T-helper 9 cell (primary cell): ENCODE measurements around the gene VWA8.
"Not testable (repeated sequence)": the region's sequence is repeated elsewhere in the genome, so short reads cannot be mapped to it uniquely, and the experiment has no call there.

ENCODE experiments used
- DNase-seq: peaks from one replicate; pipeline ENCODE4 v3.0.0-alpha.2; 2020

VWA8 gene

GRCh38 chr13:41678848-41679247 lies 282.1 kb downstream of the VWA8 start:
- DNase-seq = no peak

DNA sequence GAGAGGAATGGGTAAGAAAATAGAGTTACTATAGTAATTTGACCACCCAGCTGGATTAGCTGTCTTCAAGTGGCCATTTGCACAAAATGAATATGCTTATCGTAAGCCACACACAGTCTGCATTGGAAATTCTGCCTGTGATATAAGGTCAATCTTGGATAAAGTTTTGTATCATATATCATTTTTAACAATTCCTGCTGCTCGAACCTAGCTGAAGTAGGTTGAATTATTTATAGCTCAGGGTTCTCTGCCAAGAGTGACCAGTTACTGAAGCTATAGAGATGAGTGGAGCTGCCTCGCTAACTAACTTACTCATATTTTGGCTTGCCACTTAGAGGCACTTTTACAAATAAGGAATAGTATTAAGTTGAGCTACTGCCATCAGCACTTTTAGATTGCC lies 282.7 kb downstream of the VWA8 start:
- DNase-seq = no peak

GRCh38 chr13:41675306-41675705 lies 285.6 kb downstream of the VWA8 start:
- DNase-seq = no peak

GRCh38 chr13:41674246-41674645 lies 286.7 kb downstream of the VWA8 start:
- DNase-seq = no peak

DNA sequence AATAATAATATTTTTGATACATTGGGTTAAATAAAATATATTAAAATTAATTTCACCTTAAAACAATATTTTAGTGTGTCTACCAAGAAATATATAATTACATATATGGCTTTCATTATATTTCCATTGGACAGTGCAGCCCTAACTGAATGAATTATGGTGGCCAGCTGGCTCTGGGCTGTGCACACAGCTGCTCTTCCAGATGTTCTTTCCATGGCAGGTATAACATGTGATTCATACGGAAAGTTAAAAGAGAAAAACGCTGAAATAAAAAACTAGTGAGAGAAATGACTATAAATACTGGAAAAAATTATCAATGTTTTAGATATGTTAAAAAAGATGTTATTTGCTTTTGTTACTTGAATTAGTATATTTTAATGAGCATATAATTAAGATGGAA lies 287.3 kb downstream of the VWA8 start:
- no peak for DNase-seq

- DNase-seq = no peak
Observed at GRCh38 chr13:41670873-41671443, 290.0 kb downstream of the VWA8 start.

DNA sequence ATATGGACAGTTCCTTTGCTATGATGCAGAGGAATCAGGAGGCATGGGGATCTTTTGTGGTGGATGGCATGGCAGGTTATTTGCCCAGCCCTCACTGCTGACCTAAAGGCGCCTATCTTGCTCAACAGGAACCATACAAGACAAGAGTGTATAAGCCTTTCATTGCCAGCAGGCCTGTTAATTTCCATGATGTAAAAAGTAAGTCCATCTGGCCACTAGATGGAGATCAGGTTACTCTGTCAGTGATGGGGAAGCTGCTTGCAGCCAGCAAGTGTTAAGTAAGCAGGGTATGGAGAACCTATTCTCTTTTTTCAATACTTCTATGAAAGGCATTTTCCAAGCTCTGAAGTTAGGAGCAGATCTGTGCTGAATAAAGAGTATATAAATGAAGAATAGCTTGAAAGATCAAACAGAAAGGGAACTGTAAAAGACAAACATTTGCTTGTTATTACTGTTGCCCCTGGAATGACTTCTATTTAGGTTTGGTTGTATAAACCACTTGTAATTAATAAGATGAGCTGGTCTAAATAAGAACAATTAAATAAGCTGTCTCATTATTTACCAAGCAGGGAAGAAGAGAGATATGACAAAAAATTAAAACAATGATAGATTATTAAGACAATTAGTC lies 292.7 kb downstream of the VWA8 start:
- no peak for DNase-seq

DNA sequence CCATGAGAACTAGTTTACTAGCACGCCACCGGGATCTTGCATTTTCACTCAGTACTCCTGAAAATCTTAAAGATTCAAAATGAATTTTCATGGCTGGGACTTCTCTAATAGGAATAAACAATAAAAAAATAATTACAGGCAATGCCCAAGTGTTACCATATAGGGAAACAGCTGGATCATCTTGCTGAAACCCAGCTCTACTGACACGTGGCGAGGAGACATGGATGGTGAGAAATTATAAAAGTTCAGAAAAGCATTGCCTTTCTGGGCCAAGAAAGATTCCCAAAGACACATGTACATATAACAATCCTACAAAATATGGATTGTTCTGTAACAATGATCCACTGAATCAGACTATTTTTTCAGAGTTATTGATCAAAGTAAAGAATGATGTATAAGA lies 294.3 kb downstream of the VWA8 start:
- DNase-seq = no peak

GRCh38 chr13:41660411-41660810 lies 300.5 kb downstream of the VWA8 start:
- DNase-seq = no peak

DNA sequence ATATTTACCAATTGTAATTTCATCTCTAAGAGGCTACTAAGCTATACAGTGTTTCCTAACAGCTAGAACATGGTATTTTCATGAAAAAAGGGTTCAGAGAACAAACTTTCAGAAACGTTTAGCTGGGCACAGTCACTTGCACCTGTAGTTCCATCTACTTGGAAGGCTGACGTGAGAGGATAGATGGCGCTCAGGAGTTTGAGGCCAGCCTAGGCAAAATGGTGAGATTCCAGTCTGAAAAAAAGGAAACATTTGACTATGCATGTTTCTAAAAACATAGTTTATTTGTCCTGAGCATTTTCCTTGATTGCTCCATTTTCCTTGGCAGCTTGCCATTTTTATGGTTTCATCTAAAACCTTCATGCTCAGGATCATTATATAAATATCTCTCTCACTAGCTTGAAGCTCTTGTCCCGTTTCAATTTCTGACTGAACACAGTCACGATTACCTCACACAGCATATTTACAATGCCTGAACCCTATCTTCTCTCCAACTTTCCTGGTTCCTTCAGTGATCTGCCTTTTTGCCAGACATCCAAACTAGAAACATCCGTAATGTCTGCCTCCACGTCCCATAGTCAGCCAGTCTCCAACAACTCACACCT lies 302.8 kb downstream of the VWA8 start:
- DNase-seq = no peak

DNA sequence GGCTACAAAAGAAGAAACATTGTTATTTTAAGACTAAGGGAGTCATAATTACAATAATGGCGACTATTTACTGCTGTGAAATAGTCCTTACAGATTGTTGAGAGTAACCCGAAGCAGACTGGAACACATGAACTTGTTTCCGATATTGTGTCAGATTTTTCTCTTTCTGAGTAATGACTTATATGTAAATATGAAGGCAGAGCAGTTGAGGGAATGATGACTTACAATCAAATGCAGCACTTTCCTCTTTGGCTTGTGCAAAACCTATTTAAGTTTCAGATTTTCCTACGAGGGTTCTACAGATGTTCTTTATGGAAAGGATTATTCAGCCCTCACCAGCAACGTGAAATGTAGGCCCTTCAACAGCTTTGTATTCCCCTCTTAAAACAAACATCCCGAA lies 304.9 kb downstream of the VWA8 start:
- DNase-seq = no peak

- DNase-seq = no peak
Observed at GRCh38 chr13:41654796-41655195, 306.1 kb downstream of the VWA8 start.

- DNase-seq = peak; percentile 28
Observed at GRCh38 chr13:41652735-41653361, 308.1 kb downstream of the VWA8 start.

- no peak for DNase-seq
Observed at GRCh38 chr13:41651413-41652058, 309.4 kb downstream of the VWA8 start.

DNA sequence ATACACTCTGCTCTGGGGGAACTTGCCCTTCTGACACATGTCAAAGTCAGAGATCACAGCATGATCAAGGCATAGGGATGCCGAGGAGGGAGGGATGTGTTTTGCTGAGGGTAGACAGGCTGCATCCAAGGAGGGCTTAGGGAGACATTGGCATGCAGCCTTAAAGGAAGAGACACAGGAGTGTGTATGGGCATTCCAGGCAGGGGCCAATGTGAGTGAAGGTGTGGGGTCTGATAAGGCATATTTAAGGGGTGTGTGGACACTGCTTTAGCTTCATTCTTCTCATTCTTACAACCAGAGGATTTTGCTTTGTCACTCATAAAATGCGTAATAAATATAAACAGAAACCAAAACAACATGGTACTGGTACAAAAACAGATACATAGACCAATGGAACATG lies 310.2 kb downstream of the VWA8 start:
- DNase-seq = no peak

DNA sequence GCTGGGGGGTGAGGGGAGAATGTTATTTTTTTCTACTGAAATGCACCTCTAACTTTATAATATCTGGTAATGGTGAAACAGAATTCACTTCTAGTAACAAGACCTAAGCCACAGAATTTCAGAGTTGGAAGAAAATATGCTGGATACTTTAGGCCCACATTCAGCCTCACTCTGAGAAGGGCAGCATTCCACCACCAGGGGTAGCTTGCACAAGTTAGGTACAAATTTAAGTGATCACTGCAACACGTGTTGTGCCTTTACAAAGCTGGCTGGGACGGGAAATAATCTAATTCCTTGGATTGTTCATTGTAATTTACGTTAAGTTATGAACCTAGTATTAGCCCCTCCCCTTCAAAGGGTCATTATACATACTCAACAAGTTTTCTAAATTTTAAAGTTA lies 311.2 kb downstream of the VWA8 start:
- DNase-seq = no peak

GRCh38 chr13:41648314-41648935 lies 312.5 kb downstream of the VWA8 start:
- DNase-seq = no peak

DNA sequence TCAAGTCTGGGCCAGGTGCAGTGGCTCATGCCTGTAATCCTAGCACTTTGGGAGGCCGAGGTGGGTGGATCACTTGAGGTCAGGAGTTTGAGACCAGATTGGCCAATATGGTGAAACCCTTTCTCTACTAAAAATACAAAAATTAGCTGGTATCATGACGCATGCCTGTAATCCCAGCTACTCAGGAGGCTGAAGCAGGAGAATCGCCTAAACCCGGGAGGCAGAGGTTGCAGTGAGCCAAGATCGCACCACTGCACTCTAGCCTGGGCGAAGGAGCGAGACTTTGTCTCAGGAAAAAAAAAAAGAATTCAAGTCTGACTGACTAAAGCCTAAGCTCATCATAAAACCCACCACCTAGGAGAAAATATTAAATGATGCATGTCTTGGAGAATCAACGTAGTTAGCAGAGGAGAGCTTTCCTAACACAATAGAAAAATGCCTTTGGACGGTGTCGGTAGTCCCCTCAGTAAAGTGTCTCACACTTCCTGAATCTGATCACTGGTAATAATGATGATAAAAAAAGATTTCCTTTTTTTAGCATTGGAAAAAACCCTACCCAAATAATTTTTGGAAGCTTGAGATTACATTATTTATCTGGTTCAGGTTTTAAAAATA lies 313.1 kb downstream of the VWA8 start:
- not testable (repeated sequence) for DNase-seq

- no peak for DNase-seq
Observed at GRCh38 chr13:41645331-41645730, 315.6 kb downstream of the VWA8 start.

DNA sequence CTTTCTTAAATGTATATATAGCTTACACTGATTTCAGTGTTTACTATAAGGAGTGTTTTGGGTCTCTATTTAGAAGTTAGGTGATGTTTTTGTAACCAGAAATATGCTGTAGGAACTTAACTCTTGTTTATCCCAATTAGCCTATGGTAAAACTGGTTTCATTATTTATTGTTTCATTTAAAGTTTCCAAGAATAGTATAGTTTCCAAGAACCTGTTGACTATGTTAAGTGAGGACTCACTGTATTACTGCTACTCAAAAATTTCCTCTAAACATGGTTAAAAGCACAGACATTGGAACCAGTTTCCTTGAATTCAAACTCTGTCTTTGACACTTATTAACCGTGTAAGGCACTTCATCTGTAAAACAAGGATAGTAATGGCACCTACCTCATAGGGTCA lies 316.2 kb downstream of the VWA8 start:
- no peak for DNase-seq

- DNase-seq = no peak
Observed at GRCh38 chr13:41643507-41643906, 317.4 kb downstream of the VWA8 start.

DNA sequence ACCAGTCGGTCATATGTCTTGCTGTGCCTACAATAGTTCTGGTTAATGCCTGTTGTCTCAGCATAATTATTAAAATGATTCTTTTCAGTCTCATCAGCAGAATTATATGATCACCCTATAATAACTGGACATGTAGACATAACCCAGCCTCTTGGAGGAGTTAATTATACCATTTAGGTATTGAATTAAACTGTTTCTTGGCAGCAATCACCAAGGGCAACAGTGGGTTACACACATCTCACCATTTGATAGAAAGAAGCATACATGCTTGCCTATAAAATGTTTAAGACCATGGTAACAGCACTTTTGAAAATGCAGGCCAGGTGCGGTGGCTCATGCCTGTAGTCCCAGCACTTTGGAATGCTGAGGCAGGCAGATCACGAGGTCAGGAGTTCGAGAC lies 318.9 kb downstream of the VWA8 start:
- no peak for DNase-seq

GRCh38 chr13:41641429-41641828 lies 319.5 kb downstream of the VWA8 start:
- DNase-seq = no peak
